ENCODE data around the gene GALNT6.

DNA sequence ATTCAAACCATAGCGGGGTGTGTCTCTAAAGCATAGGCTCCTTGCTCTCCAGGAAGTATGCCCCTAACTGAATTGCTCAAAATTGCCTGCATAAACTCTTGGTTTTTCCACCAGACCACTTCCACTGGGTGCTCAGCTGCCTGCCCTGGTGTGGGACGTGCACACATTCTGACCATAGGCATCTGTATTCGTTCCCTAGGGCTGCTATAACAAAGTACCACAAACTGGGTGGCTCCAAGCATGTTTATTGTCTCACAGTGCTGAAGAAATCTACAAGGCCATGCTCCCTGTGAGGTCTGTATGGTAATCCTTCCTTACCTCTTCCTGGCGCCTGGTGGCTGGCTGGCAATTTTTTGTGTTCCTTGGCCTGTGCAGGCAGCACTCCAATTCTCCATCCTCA, 16.4 kb upstream of the GALNT6 start:
- TF ChIP-seq, protein P1, sequence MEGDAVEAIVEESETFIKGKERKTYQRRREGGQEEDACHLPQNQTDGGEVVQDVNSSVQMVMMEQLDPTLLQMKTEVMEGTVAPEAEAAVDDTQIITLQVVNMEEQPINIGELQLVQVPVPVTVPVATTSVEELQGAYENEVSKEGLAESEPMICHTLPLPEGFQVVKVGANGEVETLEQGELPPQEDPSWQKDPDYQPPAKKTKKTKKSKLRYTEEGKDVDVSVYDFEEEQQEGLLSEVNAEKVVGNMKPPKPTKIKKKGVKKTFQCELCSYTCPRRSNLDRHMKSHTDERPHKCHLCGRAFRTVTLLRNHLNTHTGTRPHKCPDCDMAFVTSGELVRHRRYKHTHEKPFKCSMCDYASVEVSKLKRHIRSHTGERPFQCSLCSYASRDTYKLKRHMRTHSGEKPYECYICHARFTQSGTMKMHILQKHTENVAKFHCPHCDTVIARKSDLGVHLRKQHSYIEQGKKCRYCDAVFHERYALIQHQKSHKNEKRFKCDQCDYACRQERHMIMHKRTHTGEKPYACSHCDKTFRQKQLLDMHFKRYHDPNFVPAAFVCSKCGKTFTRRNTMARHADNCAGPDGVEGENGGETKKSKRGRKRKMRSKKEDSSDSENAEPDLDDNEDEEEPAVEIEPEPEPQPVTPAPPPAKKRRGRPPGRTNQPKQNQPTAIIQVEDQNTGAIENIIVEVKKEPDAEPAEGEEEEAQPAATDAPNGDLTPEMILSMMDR (IDR thresholded peaks at IDR 0.05): no peak
- no peak for TF ChIP-seq POLR2A (IDR thresholded peaks at IDR 0.05)

All from thyroid gland (tissue), 4 donors.